H9 (cell line): Measurements from ENCODE around the gene PRPF38B. TPM values are rescaled to one million over a fixed set of nuclear protein-coding genes. Genes with fewer than 3 reads are reported as not detected.

Source experiments
- DNase-seq: peaks from one replicate; pipeline ENCODE4 v3.0.0-alpha.2; 2017
- H2AFZ ChIP-seq: one replicate; pipeline ENCODE4 v1.6.1; 2013; ENCODE audit warnings: mild to moderate bottlenecking, low read length, control low read depth, moderate library complexity
- H2AK5ac ChIP-seq: 2 replicates; pipeline ENCODE4 v1.6.1; 2013; ENCODE audit warnings: low read length, control low read depth, mixed read lengths; ENCODE audit not compliant: insufficient read length
- H2BK120ac ChIP-seq: one replicate; pipeline ENCODE4 v1.6.1; 2013; ENCODE audit warnings: low read depth, mild to moderate bottlenecking, low read length, control low read depth, inconsistent platforms; ENCODE audit not compliant: poor library complexity, severe bottlenecking
- H2BK12ac ChIP-seq: 2 replicates; pipeline ENCODE4 v1.6.1; 2013; ENCODE audit warnings: low read length, control low read depth, mixed read lengths, low read depth; ENCODE audit not compliant: insufficient read length
- H2BK15ac ChIP-seq: 2 replicates; pipeline ENCODE4 v1.6.1; 2013; ENCODE audit warnings: low read depth, low read length, control low read depth
- H2BK20ac ChIP-seq: one replicate; pipeline ENCODE4 v1.6.1; 2013; ENCODE audit warnings: low read depth, mild to moderate bottlenecking, low read length, control low read depth, inconsistent platforms; ENCODE audit not compliant: poor library complexity, severe bottlenecking
- H2BK5ac ChIP-seq: 2 replicates; pipeline ENCODE4 v1.6.1; 2013; ENCODE audit warnings: low read length, control low read depth, mixed read lengths; ENCODE audit not compliant: insufficient read length
- H3K14ac ChIP-seq: 2 replicates; pipeline ENCODE4 v1.6.1; 2013; ENCODE audit warnings: low read length, control low read depth; ENCODE audit not compliant: insufficient read depth
- H3K18ac ChIP-seq: 2 replicates; pipeline ENCODE4 v1.6.1; 2013; ENCODE audit warnings: low read depth, mild to moderate bottlenecking, mixed read lengths, low read length, control low read depth; ENCODE audit not compliant: insufficient read length
- H3K23ac ChIP-seq: 2 replicates; pipeline ENCODE4 v1.6.1; 2013; ENCODE audit warnings: low read length, control low read depth, mixed read lengths, low read depth; ENCODE audit not compliant: insufficient read length
- H3K23me2 ChIP-seq: 2 replicates; pipeline ENCODE4 v1.6.1; 2013; ENCODE audit warnings: low read depth, mild to moderate bottlenecking, mixed read lengths, low read length, control low read depth; ENCODE audit not compliant: insufficient read length, poor library complexity, severe bottlenecking
- H3K27ac ChIP-seq: 2 replicates; pipeline ENCODE4 v1.5.1; 2013; ENCODE audit warnings: low read length, control low read depth, mixed read lengths, low read depth; ENCODE audit not compliant: insufficient read length
- H3K27me3 ChIP-seq: 2 replicates; pipeline ENCODE4 v1.6.1; 2013; ENCODE audit warnings: low read length, control low read depth, inconsistent platforms; ENCODE audit not compliant: insufficient read depth
- H3K4ac ChIP-seq: 2 replicates; pipeline ENCODE4 v1.6.1; 2013; ENCODE audit warnings: low read depth, mild to moderate bottlenecking, control low read depth, inconsistent platforms, low read length, moderate library complexity
- H3K4me1 ChIP-seq: 2 replicates; pipeline ENCODE4 v1.6.1; 2013; ENCODE audit warnings: low read length, control low read depth, inconsistent platforms; ENCODE audit not compliant: insufficient read depth
- H3K4me2 ChIP-seq: 2 replicates; pipeline ENCODE4 v1.6.1; 2013; ENCODE audit warnings: low read length, control low read depth, mixed read lengths; ENCODE audit not compliant: insufficient read length, insufficient read depth
- H3K56ac ChIP-seq: 2 replicates; pipeline ENCODE4 v1.6.1; 2013; ENCODE audit warnings: low read depth, mild to moderate bottlenecking, mixed read lengths, low read length, control low read depth; ENCODE audit not compliant: insufficient read length
- H3K79me1 ChIP-seq: 2 replicates; pipeline ENCODE4 v1.6.1; 2013; ENCODE audit warnings: low read depth, mild to moderate bottlenecking, moderate library complexity, low read length, control low read depth, inconsistent platforms; ENCODE audit not compliant: insufficient read depth, poor library complexity, severe bottlenecking
- H3K79me2 ChIP-seq: 2 replicates; pipeline ENCODE4 v1.6.1; 2013; ENCODE audit warnings: low read length, control low read depth, inconsistent platforms; ENCODE audit not compliant: insufficient read depth
- H3K9ac ChIP-seq: 2 replicates; pipeline ENCODE4 v1.6.1; 2013; ENCODE audit warnings: low read length, control low read depth, mixed read lengths; ENCODE audit not compliant: insufficient read length; ENCODE audit errors: extremely low read depth
- H3K9me3 ChIP-seq: one replicate; pipeline ENCODE4 v1.6.1; 2013; ENCODE audit warnings: low read depth, low read length, inconsistent platforms; ENCODE audit not compliant: control insufficient read depth
- H3T11ph ChIP-seq: one replicate; pipeline ENCODE4 v1.6.1; 2013; ENCODE audit warnings: mild to moderate bottlenecking, low read length, control low read depth, inconsistent platforms
- H4K20me1 ChIP-seq: one replicate; pipeline ENCODE4 v1.6.1; 2013; ENCODE audit not compliant: control insufficient read depth, insufficient read length, insufficient read depth
- H4K5ac ChIP-seq: 2 replicates; pipeline ENCODE4 v1.6.1; 2013; ENCODE audit warnings: low read depth, mild to moderate bottlenecking, mixed read lengths, low read length, control low read depth; ENCODE audit not compliant: insufficient read length
- H4K8ac ChIP-seq: replicated peaks from 2 replicates; pipeline ENCODE4 v1.6.1; 2013; ENCODE audit warnings: low read length, control low read depth, mixed read lengths, low read depth; ENCODE audit not compliant: insufficient read length
- H4K91ac ChIP-seq: 2 replicates; pipeline ENCODE4 v1.6.1; 2013; ENCODE audit warnings: low read depth, mild to moderate bottlenecking, moderate library complexity, mixed read lengths, low read length, control low read depth; ENCODE audit not compliant: insufficient read length
- H3K27ac Mint-ChIP-seq, 3 experiments: 2 replicates in 2 of 3; 3 replicates in 1 of 3; pipeline ENCODE4 v1.8.0; 2020 to 2021; ENCODE audit warnings: mixed read lengths in 3 of 3, mild to moderate bottlenecking in 1 of 3, moderate library complexity in 1 of 3
- H3K27me3 Mint-ChIP-seq: 2 replicates; pipeline ENCODE4 v1.8.0; 2021; ENCODE audit warnings: low read depth, mild to moderate bottlenecking, moderate library complexity, mixed read lengths
- H3K36me3 Mint-ChIP-seq, 3 experiments: 2 replicates in 2 of 3; 3 replicates in 1 of 3; pipeline ENCODE4 v1.8.0; 2020 to 2021; ENCODE audit warnings: low read depth in 3 of 3, mixed read lengths in 3 of 3; ENCODE audit not compliant: insufficient read depth in 1 of 3
- H3K4me1 Mint-ChIP-seq, 2 experiments: 2 replicates each; pipeline ENCODE4 v1.8.0; 2020; ENCODE audit warnings: mixed read lengths in 2 of 2
- H3K4me3 Mint-ChIP-seq, 2 experiments: 2 replicates in 1 of 2; 3 replicates in 1 of 2; pipeline ENCODE4 v1.8.0; 2020 to 2021; ENCODE audit warnings: mild to moderate bottlenecking in 2 of 2, mixed read lengths in 2 of 2, moderate library complexity in 1 of 2
- H3K9me3 Mint-ChIP-seq, 2 experiments: 2 replicates in 1 of 2; 3 replicates in 1 of 2; pipeline ENCODE4 v1.8.0; 2020; ENCODE audit warnings: mild to moderate bottlenecking in 2 of 2, mixed read lengths in 2 of 2, moderate library complexity in 1 of 2
- CTCF ChIP-seq: fragments of 200-600 bp; sonication (generic); conservative IDR thresholded peaks from 3 replicates; pipeline ENCODE4 v1.8.0; 2021; ENCODE audit warnings: antibody characterized with exemption, mild to moderate bottlenecking
- WGBS: extraction: QIAGEN DNeasy Blood & Tissue Kit; methylation state at CpG from one replicate; pipeline ENCODE4 v1.1.7; 2013; ENCODE audit warnings: missing lambda C conversion rate, low lambda C conversion rate, mixed read lengths; ENCODE audit not compliant: insufficient read length; ENCODE audit errors: extremely low coverage; 5-methylcytosine and 5-hydroxymethylcytosine counted together
- long read RNA-seq: library from polyadenylated mRNA; unstranded; transcript quantifications from one replicate; pipeline ENCODE4 v2.0.0, GENCODE V29; 2020
- total RNA-seq: library from RNA; stranded (reverse); gene quantifications from 2 replicates; pipeline ENCODE4 v1.2.1, GENCODE V29; 2021

PRPF38B gene
- total RNA-seq: 60.0 and 60.1 TPM in 2 replicates
- long read RNA-seq, transcript PRPF38B-203 (6 exons, 3,693 nt): major isoform, 406 of 539 reads
- long read RNA-seq, transcript PRPF38B-204 (5 exons, 2,043 nt): minor isoform, 8 of 539 reads
- long read RNA-seq, partial matches to known transcripts: 55 of 539 reads
- long read RNA-seq, other reads (novel, unspliced or antisense): 64 of 539 reads

- no peak for TF ChIP-seq CTCF
- Histone ChIP-seq H3K27ac (peak within 1 kb of the TSS; percentile 37), H2BK5ac (peak within 1 kb of the TSS; percentile 56), H3K23me2 (peaks cover 18% of the 10 kb centered on the region), H3K4ac (peak within 1 kb of the TSS; percentile 65; the same call in 1 of the 2 replicates), H3K4me1 (no peaks in the 10 kb centered on the region), H2BK20ac (no peak within 1 kb of the TSS), H2BK15ac (no peak within 1 kb of the TSS), H3K56ac (peak within 1 kb of the TSS; percentile 91), H3K18ac (peak within 1 kb of the TSS; percentile 96), H2AFZ (no peak within 1 kb of the TSS), H4K8ac (peak within 1 kb of the TSS; percentile 51), H3K4me2 (peak within 1 kb of the TSS; percentile 98), H2BK120ac (peak within 1 kb of the TSS; percentile 85), H2BK12ac (no peak within 1 kb of the TSS), H2AK5ac (no peak within 1 kb of the TSS), H3K27me3 (no peaks in the 10 kb centered on the region), H3K79me1 (peaks cover 3% of the 10 kb centered on the region), H3K79me2 (peaks cover 21% of the 10 kb centered on the region; the same call in 1 of the 2 replicates), H3K14ac (peak within 1 kb of the TSS; percentile 92), H4K20me1 (peaks cover 2% of the 10 kb centered on the region), H3K9me3 (no peaks in the 10 kb centered on the region), H4K5ac (peak within 1 kb of the TSS; percentile 2), H4K91ac (peak within 1 kb of the TSS; percentile 80), H3K23ac (no peak within 1 kb of the TSS), H3K9ac (peak within 1 kb of the TSS; percentile 99), H3T11ph (no peak within 1 kb of the TSS)
- Mint-ChIP-seq H3K27ac (peak within 1 kb of the TSS; percentile 99 to 100 (median 100)), H3K36me3 (peaks cover 21 to 36% (median 24%) of the 10 kb centered on the region in 3 experiments; a peak in 6 of 7 replicates), H3K9me3 (no peaks in the 10 kb centered on the region), H3K4me3 (peak within 1 kb of the TSS; percentile 99 to 100), H3K27me3 (no peaks in the 10 kb centered on the region; the same call in 1 of the 2 replicates), H3K4me1 (peaks cover 19 to 23% of the 10 kb centered on the region in 2 experiments)
- no CpG with 5 or more reads among the region's 59 CpGs for WGBS
- peak; percentile 94 for DNase-seq
These were observed at the start of gene PRPF38B for GRCh38 chr1:108691942-108692723. Gene PRPF38B, plus strand, starts transcription at chr1:108692310. Its CDS starts 282 bp downstream, at chr1:108692592.
